Skeletal muscle satellite cell (primary cell): ENCODE data around the gene TWNK.
"Not testable (repeated sequence)": the region's sequence is repeated elsewhere in the genome, so short reads cannot be mapped to it uniquely, and the experiment has no call there.

Source experiments
- H3K27me3 ChIP-seq: 2 replicates; pipeline ENCODE4 v1.7.0; 2013; ENCODE audit warnings: low read length; ENCODE audit not compliant: control insufficient read depth, insufficient read depth
- H3K36me3 ChIP-seq: 2 replicates; pipeline ENCODE4 v1.7.0; 2013; ENCODE audit warnings: mild to moderate bottlenecking, control low read depth, low read length; ENCODE audit not compliant: insufficient read depth
- H3K4me1 ChIP-seq: 2 replicates; pipeline ENCODE4 v1.7.0; 2013; ENCODE audit warnings: low read length; ENCODE audit not compliant: control insufficient read depth, insufficient read depth
- H3K4me2 ChIP-seq: 2 replicates; pipeline ENCODE4 v1.7.0; 2013; ENCODE audit warnings: mild to moderate bottlenecking, low read length
- H3K4me3 ChIP-seq: 2 replicates; pipeline ENCODE4 v1.7.0; 2013; ENCODE audit warnings: low read length
- H3K9ac ChIP-seq: 2 replicates; pipeline ENCODE4 v1.7.0; 2013; ENCODE audit warnings: mild to moderate bottlenecking, low read depth, low read length, moderate library complexity
- H3K9me3 ChIP-seq: replicated peaks from 2 replicates; pipeline ENCODE4 v1.7.0; 2013; ENCODE audit warnings: mild to moderate bottlenecking, control low read depth, low read length

The TWNK gene

GRCh38 chr10:101030496-101031127, 43.3 kb downstream of the TWNK start:
- Histone ChIP-seq H3K4me2 (peak overlapping the region; percentile 93), H3K9me3 (no peaks in the 10 kb centered on the region), H3K4me3 (peak overlapping the region; percentile 86), H3K9ac (no peak overlapping the region), H3K36me3 (peaks cover 13% of the 10 kb centered on the region), H3K27me3 (peaks cover 4% of the 10 kb centered on the region), H3K4me1 (peaks cover 13% of the 10 kb centered on the region)

- Histone ChIP-seq H3K4me3 (peak within 1 kb of the TSS; percentile 86), H3K9me3 (no peaks in the 10 kb centered on the region), H3K36me3 (peaks cover 20% of the 10 kb centered on the region), H3K4me2 (peak within 1 kb of the TSS; percentile 93), H3K27me3 (peaks cover 4% of the 10 kb centered on the region), H3K9ac (peak within 1 kb of the TSS; percentile 93), H3K4me1 (peaks cover 13% of the 10 kb centered on the region)
These were observed 43.9 kb downstream of the TWNK start, which contains the start of the genes PDZD7 and SFXN3 for GRCh38 chr10:101031128-101031795. PDZD7 (minus strand) TSS chr10:101031129; CDS start chr10:101030219, 910 bp downstream. SFXN3 (plus strand) TSS chr10:101031234; CDS start chr10:101034695, 3,461 bp downstream.

GRCh38 chr10:101031796-101032636, 44.7 kb downstream of the TWNK start:
- Histone ChIP-seq H3K36me3 (peaks cover 27% of the 10 kb centered on the region), H3K27me3 (peaks cover 4% of the 10 kb centered on the region), H3K4me3 (peak overlapping the region; percentile 86), H3K9me3 (no peaks in the 10 kb centered on the region), H3K4me2 (peak overlapping the region; percentile 93), H3K9ac (peak overlapping the region; percentile 93), H3K4me1 (peaks cover 13% of the 10 kb centered on the region)

- H3K4me2 ChIP-seq = peak overlapping the region; percentile 93
- peaks cover 34% of the 10 kb centered on the region for H3K36me3 ChIP-seq
- peak overlapping the region; percentile 93 for H3K9ac ChIP-seq
- no peaks in the 10 kb centered on the region for H3K27me3 ChIP-seq
- H3K9me3 ChIP-seq = no peaks in the 10 kb centered on the region
- peaks cover 13% of the 10 kb centered on the region for H3K4me1 ChIP-seq
- H3K4me3 ChIP-seq = peak overlapping the region; percentile 86
These were observed 45.4 kb downstream of the TWNK start for GRCh38 chr10:101032637-101033224.

GRCh38 chr10:101033276-101033675, 45.9 kb downstream of the TWNK start:
- Histone ChIP-seq H3K36me3 (peaks cover 40% of the 10 kb centered on the region), H3K4me2 (peak overlapping the region; percentile 93), H3K4me1 (peaks cover 13% of the 10 kb centered on the region), H3K27me3 (no peaks in the 10 kb centered on the region), H3K9me3 (no peaks in the 10 kb centered on the region), H3K4me3 (peak overlapping the region; percentile 86), H3K9ac (peak overlapping the region; percentile 93)

- not testable (repeated sequence) for H3K4me1 ChIP-seq, H3K9me3 ChIP-seq, H3K27me3 ChIP-seq, H3K4me2 ChIP-seq, H3K9ac ChIP-seq, H3K4me3 ChIP-seq
- H3K36me3 ChIP-seq = peaks cover 49% of the 10 kb centered on the region
These were observed 47.1 kb downstream of the TWNK start for GRCh38 chr10:101034404-101034803.

- no peaks in the 10 kb centered on the region for H3K27me3 ChIP-seq
- H3K9ac ChIP-seq = no peak overlapping the region
- peaks cover 7% of the 10 kb centered on the region for H3K4me1 ChIP-seq
- H3K9me3 ChIP-seq = no peaks in the 10 kb centered on the region
- H3K36me3 ChIP-seq = peaks cover 53% of the 10 kb centered on the region
- H3K4me3 ChIP-seq = no peak overlapping the region
- H3K4me2 ChIP-seq = no peak overlapping the region
These were observed 48.0 kb downstream of the TWNK start for GRCh38 chr10:101035314-101035713.

GRCh38 chr10:101035916-101036702, 48.8 kb downstream of the TWNK start:
- H3K4me3 ChIP-seq = no peak overlapping the region
- no peak overlapping the region for H3K4me2 ChIP-seq
- H3K27me3 ChIP-seq = no peaks in the 10 kb centered on the region
- H3K9ac ChIP-seq = no peak overlapping the region
- H3K9me3 ChIP-seq = no peaks in the 10 kb centered on the region
- H3K36me3 ChIP-seq = peaks cover 59% of the 10 kb centered on the region
- peaks cover 4% of the 10 kb centered on the region for H3K4me1 ChIP-seq

- Histone ChIP-seq H3K9me3 (no peaks in the 10 kb centered on the region), H3K9ac (no peak overlapping the region), H3K4me2 (no peak overlapping the region), H3K4me3 (no peak overlapping the region), H3K4me1 (peaks cover 4% of the 10 kb centered on the region), H3K27me3 (no peaks in the 10 kb centered on the region), H3K36me3 (peaks cover 59% of the 10 kb centered on the region)
These were observed 49.4 kb downstream of the TWNK start for GRCh38 chr10:101036726-101037125.

GRCh38 chr10:101038484-101038883, 51.1 kb downstream of the TWNK start:
- Histone ChIP-seq H3K9ac (no peak overlapping the region), H3K4me1 (peaks cover 11% of the 10 kb centered on the region), H3K4me2 (no peak overlapping the region), H3K27me3 (no peaks in the 10 kb centered on the region), H3K4me3 (no peak overlapping the region), H3K9me3 (no peaks in the 10 kb centered on the region), H3K36me3 (peaks cover 59% of the 10 kb centered on the region)
